Measurements from ENCODE around the gene DCDC2C.

- TF ChIP-seq CTCF (conservative IDR thresholded peaks at IDR 0.05; ENCODE audit: low read depth, low read length), result no peak
- TF ChIP-seq EZH2 (IDR thresholded peaks at IDR 0.05; ENCODE audit: borderline replicate concordance, low read depth, low read length, poor library complexity, severe bottlenecking), result no peak
Measured at GRCh38 chr2:3885629-3886628, 182.6 kb downstream of the DCDC2C start.

Measured in A673 (cell line).